Cardiac fibroblast (primary cell): ENCODE measurements around the gene PIP4K2A.

Source experiments
- DNase-seq, 2 donors: peaks; one replicate each; pipeline versions ENCODE4 v3.0.0 to v3.0.0-alpha.2; 2010; ENCODE audit warnings: low read depth in 2 of 2
- H3K4me3 ChIP-seq, 2 donors: replicated peaks in 1 of 2; 1 replicate in 1 of 2; 2 replicates in 1 of 2; pipeline ENCODE4 v1.5.1; 2011; ENCODE audit warnings: low read depth in 2 of 2, low read length in 2 of 2, mild to moderate bottlenecking in 2 of 2, moderate library complexity in 1 of 2
- TF ChIP-seq, protein P1 (sequence below): IDR thresholded peaks from one replicate; pipeline ENCODE4 v1.5.1; 2011; ENCODE audit warnings: low read depth, mild to moderate bottlenecking, low read length, inconsistent platforms

Gene PIP4K2A

GRCh38 chr10:22655312-22655981 is 58.9 kb downstream of the PIP4K2A start:
- TF ChIP-seq, protein P1, sequence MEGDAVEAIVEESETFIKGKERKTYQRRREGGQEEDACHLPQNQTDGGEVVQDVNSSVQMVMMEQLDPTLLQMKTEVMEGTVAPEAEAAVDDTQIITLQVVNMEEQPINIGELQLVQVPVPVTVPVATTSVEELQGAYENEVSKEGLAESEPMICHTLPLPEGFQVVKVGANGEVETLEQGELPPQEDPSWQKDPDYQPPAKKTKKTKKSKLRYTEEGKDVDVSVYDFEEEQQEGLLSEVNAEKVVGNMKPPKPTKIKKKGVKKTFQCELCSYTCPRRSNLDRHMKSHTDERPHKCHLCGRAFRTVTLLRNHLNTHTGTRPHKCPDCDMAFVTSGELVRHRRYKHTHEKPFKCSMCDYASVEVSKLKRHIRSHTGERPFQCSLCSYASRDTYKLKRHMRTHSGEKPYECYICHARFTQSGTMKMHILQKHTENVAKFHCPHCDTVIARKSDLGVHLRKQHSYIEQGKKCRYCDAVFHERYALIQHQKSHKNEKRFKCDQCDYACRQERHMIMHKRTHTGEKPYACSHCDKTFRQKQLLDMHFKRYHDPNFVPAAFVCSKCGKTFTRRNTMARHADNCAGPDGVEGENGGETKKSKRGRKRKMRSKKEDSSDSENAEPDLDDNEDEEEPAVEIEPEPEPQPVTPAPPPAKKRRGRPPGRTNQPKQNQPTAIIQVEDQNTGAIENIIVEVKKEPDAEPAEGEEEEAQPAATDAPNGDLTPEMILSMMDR = peak; percentile 35
- no peak overlapping the region for H3K4me3 ChIP-seq
- peak; percentile 73 to 95 for DNase-seq

GRCh38 chr10:22652988-22653481 is 61.3 kb downstream of the PIP4K2A start:
- H3K4me3 ChIP-seq = no peak overlapping the region
- TF ChIP-seq, protein P1 = no peak
- DNase-seq = no peak

- TF ChIP-seq, protein P1 = no peak
- DNase-seq = no peak
- H3K4me3 ChIP-seq = no peak overlapping the region
Observed at GRCh38 chr10:22651276-22651980, 63.0 kb downstream of the PIP4K2A start.

GRCh38 chr10:22649994-22650393 is 64.4 kb downstream of the PIP4K2A start:
- TF ChIP-seq, protein P1 = no peak
- no peak overlapping the region for H3K4me3 ChIP-seq
- no peak for DNase-seq

DNA sequence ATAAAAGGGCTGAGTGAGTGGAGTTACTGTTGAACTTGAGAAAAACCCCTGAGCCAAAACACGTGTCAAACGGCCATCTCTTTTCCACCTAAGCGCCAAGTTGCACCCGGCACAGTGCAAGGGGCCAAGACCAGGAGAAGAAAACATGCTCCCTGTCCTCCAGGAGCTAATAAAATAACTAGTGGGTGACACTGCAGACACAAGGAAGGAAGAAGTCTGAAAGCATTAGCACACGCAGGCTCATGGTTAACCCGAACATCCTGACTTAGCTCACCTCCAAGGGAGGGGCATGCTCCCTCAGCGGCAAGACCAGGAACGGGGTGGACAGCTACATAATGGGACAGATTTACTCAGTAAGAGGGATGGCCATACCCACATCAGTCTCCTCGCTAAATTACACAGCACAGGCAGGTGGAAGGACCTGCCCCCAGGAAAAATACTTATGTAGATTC is 65.0 kb downstream of the PIP4K2A start:
- no peak overlapping the region for H3K4me3 ChIP-seq
- TF ChIP-seq, protein P1 = no peak
- no peak for DNase-seq

- TF ChIP-seq, protein P1 = no peak
- peak; percentile 34 to 49 for DNase-seq
- no peak overlapping the region for H3K4me3 ChIP-seq
Observed at GRCh38 chr10:22648547-22648961, 65.8 kb downstream of the PIP4K2A start.
